NOMO-1 treated with DMSO at 0.1 percent for 48 hours (cell line): ENCODE measurements around the gene AOAH.
"Not testable (repeated sequence)": the region's sequence is repeated elsewhere in the genome, so short reads cannot be mapped to it uniquely, and the experiment has no call there.

Experiments used
- DNase-seq: peaks from one replicate; lab custom pipeline; 2025; ENCODE audit not compliant: unreplicated experiment; lab: John Stamatoyannopoulos, UW

Gene AOAH

GRCh38 chr7:36474283-36475010 is 249.8 kb downstream of the AOAH start:
- no peak for DNase-seq

GRCh38 chr7:36473454-36474282 is 250.6 kb downstream of the AOAH start:
- no peak for DNase-seq

DNA sequence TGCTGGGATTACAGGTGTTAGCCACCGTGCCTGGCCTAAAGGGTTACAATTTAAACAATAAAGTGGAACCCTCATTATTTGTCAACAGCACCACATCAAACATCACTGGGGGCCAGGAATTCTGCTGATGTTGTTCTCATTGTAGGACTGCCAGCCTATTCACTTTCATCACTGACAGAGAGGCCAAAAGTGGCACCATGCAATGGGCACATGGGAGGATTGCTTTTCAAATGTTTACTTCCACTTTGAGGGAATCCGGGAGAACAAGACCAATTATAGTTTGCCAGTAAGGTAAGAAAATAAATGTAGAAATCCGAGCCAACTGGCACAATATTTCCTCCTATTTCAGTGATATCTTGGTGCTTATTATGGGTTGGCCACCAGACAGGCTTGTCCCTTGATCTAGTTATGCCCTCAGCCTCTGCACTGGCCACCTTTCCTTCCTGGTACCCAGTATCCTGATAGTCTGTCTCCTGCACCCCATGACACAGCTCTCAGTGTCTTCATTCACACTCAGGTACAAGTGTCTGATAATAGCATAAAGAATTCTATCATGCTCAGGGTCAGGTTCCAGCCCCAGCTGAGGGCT is 252.1 kb downstream of the AOAH start:
- DNase-seq: no peak

DNA sequence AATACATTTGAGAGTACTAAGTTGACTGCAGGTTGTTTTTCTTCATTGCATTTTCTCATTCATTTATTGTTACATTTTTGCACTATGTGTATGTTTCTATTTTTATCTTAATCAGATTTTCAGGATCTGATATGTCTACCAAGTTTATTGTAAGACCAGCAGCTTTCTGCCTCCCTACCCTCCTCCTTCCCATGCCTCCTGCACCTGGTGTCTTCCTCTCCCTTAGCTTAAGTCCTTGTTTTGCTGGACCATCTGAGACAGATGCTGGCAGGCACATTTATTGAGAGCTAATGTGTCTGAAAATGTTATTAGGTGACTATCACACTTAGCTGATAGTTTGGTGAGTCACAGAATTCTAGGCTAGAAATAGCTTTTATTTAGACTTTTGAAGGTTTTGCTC is 255.1 kb downstream of the AOAH start:
- DNase-seq: no peak

GRCh38 chr7:36468370-36469101 is 255.8 kb downstream of the AOAH start:
- no peak for DNase-seq

- not testable (repeated sequence) for DNase-seq
Observed at GRCh38 chr7:36466001-36466400, 258.3 kb downstream of the AOAH start.

DNA sequence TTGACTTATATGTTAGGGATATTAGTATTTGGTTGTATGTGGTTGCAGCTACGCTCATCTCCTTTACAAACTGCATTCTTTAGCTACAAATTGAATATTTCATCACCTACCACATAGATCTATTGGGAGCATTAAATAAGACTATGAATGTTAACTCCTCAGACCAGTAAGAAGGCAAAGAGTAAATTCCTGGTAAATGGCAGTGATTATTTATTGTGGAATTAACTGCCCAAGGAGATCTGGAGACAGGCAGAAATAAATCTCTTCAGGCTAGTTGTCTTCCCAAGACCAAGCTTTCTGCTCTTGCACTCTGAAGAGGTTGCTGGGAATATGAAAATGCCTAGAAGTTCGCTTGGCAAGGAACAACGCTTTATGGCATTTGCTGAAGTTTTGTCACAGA is 260.0 kb downstream of the AOAH start:
- no peak for DNase-seq
